Breast epithelium (tissue), 4 donors: ENCODE data around the gene AMT. TPM values are rescaled to one million over a fixed set of nuclear protein-coding genes. Genes with fewer than 3 reads are reported as not detected.
A peak's percentile ranks its signal among the peaks of the same experiment; 100 is the strongest.

ENCODE experiments used
- DNase-seq, 2 donors: peaks; one replicate each; pipeline ENCODE4 v3.0.0-alpha.2; 2019; ENCODE audit warnings: low spot score in 2 of 2
- H3K27ac ChIP-seq, 2 donors: fragments of 200-600 bp; sonication (generic) in 1 of 2; one replicate each; pipeline ENCODE4 v1.5.1; 2016 to 2019; ENCODE audit warnings: mild to moderate bottlenecking in 1 of 2
- H3K27me3 ChIP-seq, 2 donors: fragments of 200-600 bp; sonication (generic) in 1 of 2; one replicate each; pipeline versions ENCODE4 v1.5.1 to v1.6.0; 2017 to 2019; ENCODE audit warnings: control low read depth in 1 of 2, mild to moderate bottlenecking in 1 of 2
- H3K36me3 ChIP-seq: fragments of 200-600 bp; one replicate; pipeline ENCODE4 v1.5.1; 2019
- H3K4me1 ChIP-seq, 2 donors: fragments of 200-600 bp; sonication (generic); one replicate each; pipeline ENCODE4 v1.5.1; 2016 to 2019; ENCODE audit warnings: control low read depth in 1 of 2
- H3K4me3 ChIP-seq, 3 donors: fragments of 200-600 bp; sonication (generic); 1 replicate in 2 of 3; 2 replicates in 1 of 3; pipeline ENCODE4 v1.5.1; 2016 to 2019; ENCODE audit warnings: mild to moderate bottlenecking in 3 of 3, moderate library complexity in 2 of 3
- H3K9me3 ChIP-seq, 2 donors: fragments of 200-600 bp; sonication (generic) in 1 of 2; one replicate each; pipeline ENCODE4 v1.5.1; 2016 to 2019; ENCODE audit warnings: control low read depth in 1 of 2
- POLR2A ChIP-seq: fragments of 450-650 bp; IDR thresholded peaks from one replicate; pipeline ENCODE4 v1.6.1; 2016; ENCODE audit warnings: antibody characterized with exemption, mild to moderate bottlenecking, moderate library complexity
- POLR2AphosphoS5 ChIP-seq, 3 donors: sonication (generic); formaldehyde crosslinking; IDR thresholded peaks; one replicate each; pipeline ENCODE4 v1.6.1; 2017; ENCODE audit warnings: antibody characterized with exemption in 3 of 3
- intact Hi-C: fragments of 100-400 bp; cut with DNase I; formaldehyde crosslinking; loops from one replicate; pipeline ENCODE4 v1.15.1; 2023; ENCODE audit warnings: low total_unique reads
- total RNA-seq, 3 donors: library from RNA; depleted of rRNA; stranded (reverse); fragments of >200 nt; gene quantifications; one replicate each; pipeline ENCODE4 v1.1.0, GENCODE V29; 2016
- TF ChIP-seq, protein P1 (sequence below), 3 donors: fragments of 450-650 bp; IDR thresholded peaks; one replicate each; pipeline ENCODE4 v1.5.1; 2016 to 2017; ENCODE audit warnings: antibody characterized with exemption in 3 of 3, mild to moderate bottlenecking in 3 of 3, moderate library complexity in 3 of 3

AMT gene
- total RNA-seq, 3 donors from 2014 or later: 2.7 to 8.3 (median 3.6) TPM

DNA sequence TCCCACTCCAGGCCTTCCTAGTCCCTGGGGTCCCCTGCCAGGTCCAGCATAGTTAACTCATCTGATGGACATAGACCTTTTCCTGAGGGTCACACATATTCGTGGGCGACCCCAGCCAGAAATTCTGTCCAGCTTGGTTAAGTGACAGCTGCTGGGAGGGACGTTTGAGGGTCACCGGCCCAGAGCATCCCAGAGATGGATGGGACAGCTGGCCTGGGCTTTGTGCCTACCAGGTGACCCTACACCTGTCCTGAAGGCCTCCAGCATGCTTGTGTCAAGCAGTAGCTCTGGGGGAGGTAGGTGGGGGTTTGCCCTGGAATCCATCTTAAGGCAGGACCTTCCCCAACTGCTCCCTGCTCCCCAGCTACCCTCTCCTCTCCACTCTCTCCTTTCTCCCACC is 38.7 kb upstream of the AMT start:
- peak overlapping the region; percentile 63 to 74 for H3K27ac ChIP-seq
- no peak for DNase-seq
- intact Hi-C loops: no loop called here

DNA sequence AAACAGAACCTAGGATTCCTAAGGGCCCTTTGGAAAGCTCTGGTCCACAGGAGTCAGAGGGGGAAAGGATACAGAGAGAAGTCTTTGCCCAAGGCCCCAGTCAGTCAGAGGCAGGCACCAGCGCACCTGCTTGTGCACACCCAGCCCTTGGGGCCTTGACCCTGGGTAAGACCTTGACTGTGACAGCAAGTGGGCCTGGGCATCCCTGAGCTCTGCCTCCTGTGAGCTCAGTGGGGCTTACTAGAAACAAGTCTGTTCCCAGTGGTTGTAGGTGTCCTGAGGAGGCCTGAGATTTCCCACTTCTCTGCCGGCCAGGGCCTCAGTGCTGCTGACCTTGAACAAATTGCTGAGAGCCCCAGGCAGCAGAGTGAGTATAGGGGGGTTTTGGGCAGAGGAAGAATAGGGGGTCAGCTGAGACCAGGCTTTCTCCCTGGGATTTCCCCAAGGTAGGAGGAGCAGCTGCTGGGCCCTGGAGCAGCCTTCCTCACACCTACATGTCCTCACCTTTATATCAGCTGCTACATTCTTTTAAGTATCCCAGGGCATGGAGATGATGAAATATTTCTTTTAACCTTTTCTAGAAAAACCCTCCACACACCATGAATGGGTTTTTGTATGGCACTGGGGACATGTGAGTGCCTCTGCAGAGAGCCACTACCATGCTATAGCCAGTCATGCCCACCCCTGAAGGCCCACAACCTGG is 38.1 kb upstream of the AMT start:
- no peak for DNase-seq
- H3K27me3 ChIP-seq: no peaks in the 10 kb centered on the region
- peak overlapping the region; percentile 63 to 74 for H3K27ac ChIP-seq
- peaks cover 4 to 15% of the 10 kb centered on the region in 2 donors for H3K4me1 ChIP-seq
- H3K4me3 ChIP-seq: no peak overlapping the region
- TF ChIP-seq POLR2A: no peak
- TF ChIP-seq, protein P1, sequence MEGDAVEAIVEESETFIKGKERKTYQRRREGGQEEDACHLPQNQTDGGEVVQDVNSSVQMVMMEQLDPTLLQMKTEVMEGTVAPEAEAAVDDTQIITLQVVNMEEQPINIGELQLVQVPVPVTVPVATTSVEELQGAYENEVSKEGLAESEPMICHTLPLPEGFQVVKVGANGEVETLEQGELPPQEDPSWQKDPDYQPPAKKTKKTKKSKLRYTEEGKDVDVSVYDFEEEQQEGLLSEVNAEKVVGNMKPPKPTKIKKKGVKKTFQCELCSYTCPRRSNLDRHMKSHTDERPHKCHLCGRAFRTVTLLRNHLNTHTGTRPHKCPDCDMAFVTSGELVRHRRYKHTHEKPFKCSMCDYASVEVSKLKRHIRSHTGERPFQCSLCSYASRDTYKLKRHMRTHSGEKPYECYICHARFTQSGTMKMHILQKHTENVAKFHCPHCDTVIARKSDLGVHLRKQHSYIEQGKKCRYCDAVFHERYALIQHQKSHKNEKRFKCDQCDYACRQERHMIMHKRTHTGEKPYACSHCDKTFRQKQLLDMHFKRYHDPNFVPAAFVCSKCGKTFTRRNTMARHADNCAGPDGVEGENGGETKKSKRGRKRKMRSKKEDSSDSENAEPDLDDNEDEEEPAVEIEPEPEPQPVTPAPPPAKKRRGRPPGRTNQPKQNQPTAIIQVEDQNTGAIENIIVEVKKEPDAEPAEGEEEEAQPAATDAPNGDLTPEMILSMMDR (IDR thresholded peaks at IDR 0.05): no peak
- TF ChIP-seq POLR2AphosphoS5 (IDR thresholded peaks at IDR 0.05): no peak
- no peaks in the 10 kb centered on the region for H3K9me3 ChIP-seq
- intact Hi-C loops: no loop called here
- H3K36me3 ChIP-seq: no peaks in the 10 kb centered on the region

More for the DNA sequence above, 38.7 kb upstream of the AMT start:
- TF ChIP-seq POLR2A (no peak), POLR2AphosphoS5 (IDR thresholded peaks at IDR 0.05) (no peak)
- TF ChIP-seq, protein P1 (IDR thresholded peaks at IDR 0.05): no peak
- H3K4me3 ChIP-seq: no peak overlapping the region
- H3K36me3 ChIP-seq: no peaks in the 10 kb centered on the region
- H3K4me1 ChIP-seq: peaks cover 4 to 21% of the 10 kb centered on the region in 2 donors
- no peaks in the 10 kb centered on the region for H3K9me3 ChIP-seq
- H3K27me3 ChIP-seq: no peaks in the 10 kb centered on the region

DNA sequence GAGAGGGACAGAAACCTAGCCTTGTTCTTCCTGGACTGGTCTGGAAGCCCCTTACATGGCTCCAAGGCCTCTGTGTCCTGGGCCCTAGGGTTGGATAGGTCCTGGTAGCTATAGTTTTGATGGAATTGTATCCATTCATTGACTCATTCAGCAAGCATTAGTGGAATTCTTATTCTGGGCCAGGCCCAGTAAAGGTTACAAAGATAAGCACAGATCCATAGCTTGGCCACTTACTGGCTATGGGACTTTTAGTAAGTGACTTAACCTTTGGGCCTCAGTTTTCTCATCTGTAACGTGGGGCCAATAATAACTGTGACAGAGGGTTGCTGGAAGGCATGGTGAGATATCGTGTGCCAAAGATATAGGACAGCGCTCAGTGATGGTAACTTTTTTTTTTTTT is 34.2 kb upstream of the AMT start:
- no peaks in the 10 kb centered on the region for H3K36me3 ChIP-seq
- intact Hi-C loops: loop anchor here (10.0 kb wide), 1 partner anchor 282 kb away; the partner anchor contains the start of gene KLHDC8B
- no peaks in the 10 kb centered on the region for H3K9me3 ChIP-seq
- H3K27me3 ChIP-seq: no peaks in the 10 kb centered on the region
- TF ChIP-seq, protein P1 (IDR thresholded peaks at IDR 0.05): no peak
- TF ChIP-seq POLR2AphosphoS5 (IDR thresholded peaks at IDR 0.05): no peak
- TF ChIP-seq POLR2A: no peak
- peaks cover 2 to 6% of the 10 kb centered on the region in 2 donors for H3K4me1 ChIP-seq
- no peak overlapping the region for H3K27ac ChIP-seq
- H3K4me3 ChIP-seq: no peak overlapping the region
- DNase-seq: no peak

DNA sequence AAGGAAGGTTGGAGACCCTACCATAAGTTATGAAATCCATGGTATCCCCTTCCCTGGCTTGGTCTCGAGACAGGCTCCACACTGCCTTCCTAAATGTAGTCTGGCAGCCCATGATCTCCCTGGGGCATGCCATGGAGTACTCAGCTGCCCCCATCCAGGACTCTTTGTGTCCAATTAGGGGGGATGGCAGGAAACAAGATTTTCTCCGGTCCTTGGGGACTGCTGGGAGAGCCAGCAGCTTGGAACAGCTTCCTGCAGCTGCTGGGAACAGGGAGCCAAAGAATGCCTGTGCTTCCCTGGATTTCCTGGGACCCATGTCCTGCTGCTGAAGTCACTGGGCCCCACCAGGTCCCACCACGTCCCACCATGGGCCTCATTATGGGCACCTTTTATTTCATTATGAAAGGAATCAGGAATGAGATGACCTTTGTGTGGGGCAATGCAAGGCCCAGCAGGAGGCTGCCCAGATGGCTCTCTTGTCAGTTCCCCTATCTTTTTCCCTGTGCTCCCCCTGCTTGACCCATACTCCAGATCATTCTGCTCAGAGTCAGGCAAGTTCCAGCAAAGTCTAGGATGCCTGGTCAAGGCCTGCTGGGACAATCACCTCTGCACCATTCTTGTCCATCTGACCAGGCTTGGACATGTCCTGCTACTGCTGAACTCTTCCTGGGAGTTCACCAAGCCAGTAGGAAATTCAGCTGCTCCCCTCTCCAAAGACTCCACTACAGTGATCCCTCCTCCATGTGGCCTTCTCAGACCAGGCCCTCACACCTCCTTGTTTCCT is 32.8 kb upstream of the AMT start:
- Histone ChIP-seq H3K9me3 (no peaks in the 10 kb centered on the region), H3K4me3 (no peak overlapping the region), H3K4me1 (no peaks in the 10 kb centered on the region), H3K27ac (peak overlapping the region in 1 of 2 donors; percentile 56), H3K36me3 (no peaks in the 10 kb centered on the region), H3K27me3 (no peaks in the 10 kb centered on the region)
- no peak for DNase-seq
- intact Hi-C loops: loop anchor here (10.0 kb wide), 1 partner anchor 280 kb away; the partner anchor contains the start of gene KLHDC8B
- TF ChIP-seq POLR2A (no peak), POLR2AphosphoS5 (IDR thresholded peaks at IDR 0.05) (no peak)
- TF ChIP-seq, protein P1 (IDR thresholded peaks at IDR 0.05): no peak

DNA sequence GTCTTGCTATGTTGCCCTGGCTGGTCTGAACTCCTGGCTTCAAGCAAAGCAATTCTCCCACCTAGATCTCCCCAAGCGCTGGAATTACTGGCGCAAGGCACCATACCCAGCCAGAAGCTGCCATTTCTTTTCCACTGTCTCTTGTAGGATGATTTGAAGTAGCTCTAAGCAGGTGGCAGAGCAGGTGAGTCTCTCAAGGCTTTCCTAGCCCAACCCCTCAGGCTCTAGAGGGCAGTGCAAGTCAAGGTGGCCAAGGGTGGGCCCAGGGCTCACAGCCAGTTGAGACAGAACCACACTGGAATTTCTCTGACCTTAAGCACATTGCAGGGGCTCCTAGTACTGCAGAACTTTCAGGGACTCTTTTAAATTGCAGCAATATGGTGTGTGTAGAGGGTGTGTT is 32.2 kb upstream of the AMT start:
- TF ChIP-seq POLR2A (no peak), POLR2AphosphoS5 (IDR thresholded peaks at IDR 0.05) (no peak)
- TF ChIP-seq, protein P1 (IDR thresholded peaks at IDR 0.05): no peak
- Histone ChIP-seq H3K36me3 (no peaks in the 10 kb centered on the region), H3K27me3 (no peaks in the 10 kb centered on the region), H3K4me1 (no peaks in the 10 kb centered on the region), H3K27ac (no peak overlapping the region), H3K9me3 (no peaks in the 10 kb centered on the region), H3K4me3 (no peak overlapping the region)
- intact Hi-C loops: loop anchor here (10.0 kb wide), 1 partner anchor 280 kb away; the partner anchor contains the start of gene KLHDC8B
- DNase-seq: no peak
